SHP77 (cell line): Measurements from ENCODE around the gene NBAS.

Experiments used
- DNase-seq, 2 experiments: peaks; one replicate each; lab custom pipeline; 2025; lab: John Stamatoyannopoulos, UW

Gene NBAS

GRCh38 chr2:15126373-15126772 lies 434.8 kb downstream of the NBAS start:
- DNase-seq, result no peak

DNA sequence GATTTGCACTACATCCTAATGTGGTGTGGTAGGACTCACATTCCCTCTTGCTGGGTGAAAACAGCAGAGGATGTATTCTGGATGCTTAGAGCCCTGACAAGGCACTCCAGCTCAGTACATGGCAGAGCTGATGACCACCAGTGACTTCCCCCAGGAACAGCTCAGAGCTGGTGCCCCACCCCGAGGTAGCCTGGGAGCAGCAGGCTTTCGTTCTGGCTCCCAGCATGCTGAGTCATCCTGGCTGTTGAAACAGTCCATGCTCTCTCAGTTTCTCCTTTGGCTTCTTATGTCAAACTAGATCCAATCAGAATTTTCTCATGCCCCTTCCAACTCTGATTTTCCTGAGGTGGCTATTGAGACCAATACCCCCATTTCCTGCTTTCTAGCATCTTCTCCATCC lies 438.2 kb downstream of the NBAS start:
- DNase-seq, result no peak

GRCh38 chr2:15120631-15121030 lies 440.5 kb downstream of the NBAS start:
- no peak for DNase-seq

GRCh38 chr2:15119722-15120175 lies 441.4 kb downstream of the NBAS start:
- DNase-seq, result peak in 1 of 2 experiments; percentile 21

GRCh38 chr2:15117409-15118050 lies 443.6 kb downstream of the NBAS start:
- no peak for DNase-seq
